AG20443 (cell line): Measurements from ENCODE around the gene GATA3.

Experiments used
- DNase-seq: peaks from one replicate; pipeline ENCODE4 v3.0.0; 2012; ENCODE audit warnings: low spot score, mixed read lengths

The GATA3 gene

DNA sequence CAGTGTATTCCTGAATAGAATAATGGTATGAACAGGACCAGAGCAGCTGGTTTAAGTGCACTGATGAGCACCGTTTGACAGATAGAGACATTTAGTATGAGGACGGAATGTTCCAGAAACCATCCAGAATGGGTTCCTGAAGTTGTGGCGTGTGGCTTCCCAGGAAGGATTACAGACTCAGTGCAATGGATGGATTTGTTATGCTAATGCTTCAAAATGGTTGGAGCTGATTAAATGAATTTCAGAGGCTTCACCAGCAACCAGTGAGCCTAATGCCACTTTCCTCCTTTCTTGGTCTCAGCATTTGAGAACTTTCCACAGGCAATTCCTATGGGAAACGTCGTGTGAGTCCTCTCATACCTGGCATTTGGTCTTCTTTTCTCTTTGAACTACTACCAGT, 9.9 kb downstream of the GATA3 start:
- no peak for DNase-seq

DNA sequence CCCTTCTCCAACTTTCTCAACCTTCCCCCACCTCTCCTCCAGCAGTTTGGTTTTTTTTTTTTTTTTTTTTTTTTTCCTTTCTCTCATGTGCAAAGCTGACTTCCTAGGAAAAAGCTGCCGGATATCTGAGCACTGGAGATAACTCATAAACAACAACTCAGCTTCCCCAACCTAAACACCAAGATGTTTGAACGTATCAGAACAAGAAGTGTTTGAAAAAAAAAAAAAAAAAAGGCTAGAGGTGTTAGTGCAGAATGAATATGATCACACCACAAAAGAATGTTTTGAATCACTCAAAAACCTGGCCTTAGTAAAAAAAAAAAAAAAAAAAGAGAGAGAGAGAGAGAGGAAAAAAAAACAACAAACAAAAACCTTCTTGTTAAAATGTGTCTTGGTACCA, 11.2 kb downstream of the GATA3 start:
- DNase-seq = no peak

DNA sequence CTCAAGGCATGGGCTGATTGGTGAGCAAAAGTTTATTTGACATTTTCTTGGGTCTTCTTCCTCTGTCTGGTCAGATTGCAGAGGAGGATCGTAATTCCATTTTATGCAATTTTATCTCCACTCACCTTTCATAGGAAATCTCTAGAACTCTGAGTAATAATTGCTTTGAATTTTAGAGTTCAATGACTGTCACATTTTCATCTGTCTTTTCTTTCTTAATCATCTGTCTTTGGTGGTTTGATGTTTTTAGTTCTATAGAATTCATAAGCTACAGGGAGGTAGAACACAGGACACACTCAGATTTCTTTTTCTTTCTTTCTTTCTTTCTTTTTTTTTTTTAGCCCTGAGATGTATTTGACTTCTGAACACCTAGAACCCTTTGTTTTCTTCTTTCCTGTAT, 11.6 kb downstream of the GATA3 start:
- DNase-seq = no peak

DNA sequence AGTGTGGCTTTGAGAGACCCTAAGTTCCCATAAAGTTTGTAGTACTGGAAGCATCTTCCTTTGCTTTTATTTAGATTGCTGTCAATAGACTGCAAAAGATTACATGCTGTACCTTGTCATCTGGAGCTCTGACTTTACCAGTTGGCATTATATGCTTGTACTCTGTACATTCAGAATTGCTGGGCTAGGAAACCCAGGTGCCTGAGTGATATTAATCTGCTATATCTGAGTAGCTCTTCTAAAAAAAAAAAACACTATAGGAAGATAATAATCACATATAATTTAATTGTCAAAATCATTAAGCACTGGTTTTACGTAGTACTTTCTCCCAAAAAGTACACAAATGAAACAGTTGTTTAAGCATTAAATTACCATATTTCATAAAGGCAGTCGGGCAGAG, 12.3 kb downstream of the GATA3 start:
- no peak for DNase-seq

DNA sequence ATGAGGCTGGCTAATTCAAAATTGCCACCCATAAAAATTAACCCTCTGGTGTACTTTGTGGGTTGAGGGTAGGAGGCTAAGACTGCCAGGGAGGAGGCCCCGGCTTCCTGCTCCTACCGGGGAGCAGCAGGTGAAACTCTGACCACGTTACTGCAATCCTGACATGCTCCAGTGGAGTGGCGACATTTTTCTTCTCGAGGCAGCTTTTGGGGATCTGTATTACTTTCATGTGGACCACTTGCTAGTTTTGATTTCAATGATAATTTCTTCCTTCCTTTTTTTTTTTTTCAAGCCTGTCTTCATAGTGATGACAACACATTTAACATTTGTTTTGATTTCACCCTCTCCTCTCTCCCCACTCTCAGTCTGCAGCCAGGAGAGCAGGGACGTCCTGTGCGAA, 14.6 kb downstream of the GATA3 start:
- DNase-seq = no peak

DNA sequence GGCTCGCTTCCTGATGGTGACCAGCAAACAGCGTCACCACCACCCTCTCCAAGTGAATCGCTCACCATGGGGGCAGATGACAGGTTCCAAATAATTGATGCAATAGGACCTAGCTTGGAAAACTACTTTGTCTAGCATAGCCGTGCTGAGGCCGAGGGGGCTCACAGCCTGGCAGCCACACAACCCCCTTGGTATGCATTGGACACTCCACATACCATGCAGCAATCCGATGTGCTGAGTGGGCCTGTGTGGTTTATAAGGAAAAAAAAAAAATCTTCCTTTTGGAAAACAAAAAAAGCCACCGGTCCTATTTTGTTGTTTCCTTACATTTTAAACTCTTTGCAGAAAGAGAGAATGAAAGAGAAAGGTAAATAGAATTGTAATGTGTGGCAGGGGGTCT, 15.1 kb downstream of the GATA3 start:
- DNase-seq = peak; percentile 67

DNA sequence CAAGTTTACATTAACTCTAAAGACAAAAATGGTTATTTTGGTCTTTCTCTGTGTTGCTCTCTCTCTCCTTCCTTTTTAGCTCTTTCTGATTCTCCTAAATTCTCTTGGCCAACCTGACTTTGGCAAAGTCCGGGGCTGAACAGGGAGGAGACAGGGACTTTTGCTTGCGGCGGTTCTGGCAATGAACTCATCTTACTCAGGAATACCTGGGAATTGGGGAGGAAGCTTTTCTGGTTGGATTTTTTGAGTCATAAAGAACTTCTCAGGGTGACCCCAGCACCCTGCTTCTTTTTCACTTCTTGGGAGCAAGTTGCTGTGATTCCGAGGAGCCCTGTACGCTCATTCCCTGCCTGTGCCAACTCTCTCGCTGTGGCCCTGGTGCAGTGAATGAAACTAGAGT, 16.0 kb downstream of the GATA3 start:
- DNase-seq = no peak

DNA sequence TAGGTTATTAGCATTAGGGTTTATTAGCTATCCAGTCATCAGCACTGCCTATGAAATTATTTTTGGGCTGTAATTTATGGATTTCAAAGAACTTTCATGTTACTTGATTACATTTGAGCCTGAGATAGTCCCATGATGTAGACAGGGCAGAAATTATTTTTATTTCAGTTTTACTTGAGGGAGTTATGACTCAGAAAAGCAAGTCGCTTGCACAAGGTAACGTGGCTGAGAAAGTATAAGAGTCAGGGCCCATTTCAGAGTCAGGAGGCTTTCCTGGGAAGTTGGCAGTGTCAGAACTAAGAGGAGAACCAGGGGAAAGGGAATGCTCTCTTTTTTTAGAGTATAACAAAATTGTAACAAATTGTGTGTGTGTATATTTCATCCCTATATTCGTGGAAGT, 16.5 kb downstream of the GATA3 start:
- DNase-seq = no peak

DNA sequence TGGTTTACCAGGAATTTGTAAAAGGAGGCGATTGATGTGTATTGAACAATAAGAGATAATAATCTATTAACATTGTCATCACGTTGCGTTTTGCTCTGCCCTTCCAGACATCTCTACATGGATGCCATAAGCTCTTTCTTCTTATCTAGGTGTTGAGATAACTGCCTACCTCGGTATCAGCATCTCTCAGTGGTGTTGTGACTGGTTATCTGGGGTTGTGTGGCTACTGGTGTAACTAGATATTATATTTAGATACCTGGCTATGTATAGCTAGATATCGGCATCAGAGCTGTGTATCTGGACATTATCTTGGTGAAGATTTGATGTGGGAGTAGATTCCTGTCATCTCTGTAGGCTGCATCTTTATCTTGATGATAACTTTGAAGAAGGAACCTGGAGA, 17.2 kb downstream of the GATA3 start:
- no peak for DNase-seq

DNA sequence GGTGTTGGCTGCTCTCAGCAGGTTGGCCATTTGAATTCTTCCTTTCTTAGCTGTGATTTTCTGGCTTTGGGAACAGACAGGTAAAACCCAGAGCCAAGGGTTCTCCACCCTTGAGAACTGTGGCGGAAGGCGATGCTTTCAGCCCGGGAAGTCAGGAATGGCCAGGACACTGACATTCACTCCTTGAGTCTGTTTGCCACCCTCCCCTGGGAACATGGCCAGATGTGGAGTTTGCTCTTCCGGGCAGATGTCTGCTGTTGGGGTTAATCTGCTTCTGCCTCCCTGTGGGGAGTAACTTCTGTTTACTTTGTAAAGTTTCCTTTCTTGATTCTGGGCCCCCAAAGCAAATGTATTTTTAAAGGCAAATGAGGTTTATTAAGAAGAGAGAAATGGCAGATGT, 17.7 kb downstream of the GATA3 start:
- no peak for DNase-seq

DNA sequence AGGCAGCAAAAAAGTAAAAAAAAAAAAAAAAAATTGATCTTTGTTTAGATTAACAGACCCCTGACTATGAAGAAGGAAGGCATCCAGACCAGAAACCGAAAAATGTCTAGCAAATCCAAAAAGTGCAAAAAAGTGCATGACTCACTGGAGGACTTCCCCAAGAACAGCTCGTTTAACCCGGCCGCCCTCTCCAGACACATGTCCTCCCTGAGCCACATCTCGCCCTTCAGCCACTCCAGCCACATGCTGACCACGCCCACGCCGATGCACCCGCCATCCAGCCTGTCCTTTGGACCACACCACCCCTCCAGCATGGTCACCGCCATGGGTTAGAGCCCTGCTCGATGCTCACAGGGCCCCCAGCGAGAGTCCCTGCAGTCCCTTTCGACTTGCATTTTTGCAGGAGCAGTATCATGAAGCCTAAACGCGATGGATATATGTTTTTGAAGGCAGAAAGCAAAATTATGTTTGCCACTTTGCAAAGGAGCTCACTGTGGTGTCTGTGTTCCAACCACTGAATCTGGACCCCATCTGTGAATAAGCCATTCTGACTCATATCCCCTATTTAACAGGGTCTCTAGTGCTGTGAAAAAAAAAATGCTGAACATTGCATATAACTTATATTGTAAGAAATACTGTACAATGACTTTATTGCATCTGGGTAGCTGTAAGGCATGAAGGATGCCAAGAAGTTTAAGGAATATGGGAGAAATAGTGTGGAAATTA, 19.4 kb downstream of the GATA3 start:
- peak; percentile 64 for DNase-seq

DNA sequence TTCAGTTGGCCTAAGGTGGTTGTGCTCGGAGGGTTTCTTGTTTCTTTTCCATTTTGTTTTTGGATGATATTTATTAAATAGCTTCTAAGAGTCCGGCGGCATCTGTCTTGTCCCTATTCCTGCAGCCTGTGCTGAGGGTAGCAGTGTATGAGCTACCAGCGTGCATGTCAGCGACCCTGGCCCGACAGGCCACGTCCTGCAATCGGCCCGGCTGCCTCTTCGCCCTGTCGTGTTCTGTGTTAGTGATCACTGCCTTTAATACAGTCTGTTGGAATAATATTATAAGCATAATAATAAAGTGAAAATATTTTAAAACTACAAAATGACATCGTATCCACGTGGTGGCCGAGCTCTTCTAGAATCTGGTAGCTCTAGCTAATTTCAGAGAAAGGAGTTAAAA, 20.4 kb downstream of the GATA3 start:
- no peak for DNase-seq

DNA sequence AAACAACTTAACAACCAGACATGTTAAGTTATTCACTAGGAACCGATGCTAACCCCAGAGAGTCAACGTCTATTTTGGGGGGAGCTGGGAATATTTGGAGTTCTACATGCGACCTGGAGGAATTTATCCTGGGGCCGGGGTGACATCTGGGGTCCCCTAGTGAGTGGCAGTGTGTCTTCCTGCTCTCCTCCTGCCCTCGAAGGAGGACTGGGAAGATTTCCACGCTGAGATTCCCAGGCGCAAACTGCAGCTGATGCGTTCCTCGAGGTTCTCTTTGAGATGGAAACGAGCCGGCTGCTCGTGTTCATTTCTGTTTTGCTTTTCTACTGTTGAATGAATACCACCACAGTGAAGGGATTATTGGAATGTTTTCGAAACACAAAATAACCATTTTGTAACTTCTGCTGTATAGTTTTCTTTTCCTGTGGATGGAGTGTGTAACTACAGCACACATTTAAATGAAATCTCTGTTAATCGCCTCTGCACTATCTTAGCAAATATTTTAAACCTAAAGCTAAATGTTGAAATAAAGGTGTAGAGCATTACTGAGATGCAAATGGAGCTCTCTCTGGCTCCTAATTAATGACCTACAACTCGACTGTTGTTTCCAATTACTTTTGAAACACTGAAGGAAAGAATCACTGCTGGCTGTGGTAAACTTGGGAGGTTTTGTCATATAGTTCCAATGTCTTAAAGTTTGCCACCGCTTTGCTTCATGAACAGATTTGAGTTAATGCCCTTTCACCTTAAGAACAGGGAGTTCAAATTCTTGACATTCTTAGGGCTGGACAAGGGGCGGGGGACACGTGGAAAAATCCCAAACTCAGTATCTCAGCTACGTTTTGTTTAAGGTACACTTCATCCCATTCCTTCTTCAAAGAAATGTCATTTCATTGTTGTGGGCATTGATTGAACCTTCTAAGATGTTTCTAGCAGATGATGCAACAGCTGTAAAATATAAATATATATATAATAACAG, 21.1 kb downstream of the GATA3 start:
- no peak for DNase-seq

DNA sequence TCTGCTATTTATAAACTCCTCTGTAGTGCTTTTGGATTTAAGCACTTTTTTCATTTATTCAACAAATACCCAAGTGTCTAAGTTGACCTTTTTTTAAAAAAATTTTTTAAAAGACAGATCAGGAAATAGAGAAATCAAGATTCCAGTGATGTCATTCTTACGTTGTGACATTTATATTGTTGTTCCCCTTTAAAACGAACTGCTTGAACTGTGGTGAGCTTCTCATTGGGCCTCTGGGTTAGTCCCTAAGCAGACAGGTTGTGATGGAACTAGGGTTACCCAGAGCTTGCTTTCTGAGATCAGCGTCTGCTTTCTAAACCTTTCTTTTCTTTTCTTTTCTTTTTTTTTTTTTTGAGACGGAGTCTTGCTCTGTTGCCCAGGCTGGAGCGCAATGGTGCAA, 22.4 kb downstream of the GATA3 start:
- DNase-seq = no peak

DNA sequence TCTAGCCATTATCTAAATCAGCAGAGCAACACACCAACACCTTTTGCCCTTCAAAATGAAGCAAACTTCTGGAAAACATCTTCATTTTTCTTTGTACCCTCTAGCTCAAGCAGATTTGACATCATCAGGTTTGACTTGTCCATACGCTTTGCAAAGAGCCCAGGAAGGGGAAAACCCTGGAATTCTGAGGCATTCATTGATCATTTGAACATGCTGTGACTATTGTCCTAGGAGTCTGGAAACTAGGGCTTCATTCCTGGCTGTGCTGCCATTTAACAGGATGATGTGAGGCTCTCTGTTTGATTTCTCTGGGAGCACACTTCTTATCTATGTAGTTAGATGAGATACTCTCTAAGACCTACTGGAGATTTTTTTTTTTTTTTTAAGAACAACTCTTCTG, 23.5 kb downstream of the GATA3 start:
- DNase-seq = no peak

DNA sequence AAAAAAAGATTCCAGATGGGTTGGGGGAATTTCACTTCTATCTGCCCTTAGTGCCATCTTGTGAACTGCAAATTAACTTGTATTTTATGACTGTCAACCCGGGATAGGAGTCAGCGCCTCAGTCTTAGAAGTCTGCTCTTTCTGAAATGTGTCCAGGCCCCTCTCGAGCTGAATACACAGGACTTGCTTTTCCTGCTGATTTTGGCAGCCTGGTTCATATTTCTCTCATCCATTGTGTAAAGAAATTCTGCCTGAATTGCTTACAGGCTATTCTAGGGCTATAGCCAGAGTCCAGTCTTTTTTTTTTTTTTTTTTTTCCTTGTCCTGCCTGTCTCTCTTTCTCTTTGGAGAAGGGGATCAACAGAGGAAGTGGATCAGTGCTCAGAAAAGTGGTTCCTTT, 24.6 kb downstream of the GATA3 start:
- no peak for DNase-seq

DNA sequence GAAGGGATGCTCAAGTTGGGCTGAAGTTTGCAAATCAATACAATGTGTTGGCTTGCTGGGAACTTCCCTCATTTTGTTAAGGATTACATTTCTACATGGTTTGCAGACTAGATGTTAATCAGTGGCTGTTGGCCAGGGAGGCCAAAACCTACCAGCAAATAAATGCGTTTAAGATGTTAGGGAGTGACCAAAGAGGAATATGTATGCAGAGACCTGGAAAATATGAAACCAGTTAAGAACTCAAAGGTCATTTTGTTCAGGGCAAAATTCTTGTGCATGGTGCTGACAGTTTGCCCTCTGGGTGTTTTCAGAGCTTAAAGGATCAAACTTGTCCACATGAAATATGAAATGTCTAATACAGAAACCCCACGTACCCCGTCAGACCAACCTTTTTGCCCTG, 30.3 kb downstream of the GATA3 start:
- DNase-seq = no peak

DNA sequence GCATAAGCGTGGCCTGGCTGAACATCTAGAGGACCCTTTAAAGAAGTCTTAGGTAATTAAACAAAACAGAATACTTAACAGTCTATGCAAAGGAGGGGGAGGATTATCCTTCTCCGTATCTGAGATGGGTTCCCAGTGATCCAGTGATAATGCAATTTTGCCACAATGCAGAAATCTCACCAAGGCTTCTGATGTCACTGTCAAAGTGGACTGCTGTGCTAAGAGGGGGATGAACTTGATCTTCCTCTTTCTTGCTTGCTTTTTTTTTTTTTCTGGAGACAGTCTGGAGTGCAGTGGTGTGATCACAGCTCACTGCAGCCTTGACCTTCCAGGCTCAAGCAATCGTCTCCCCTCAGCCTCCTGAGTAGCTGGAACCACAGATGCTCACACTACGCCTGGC, 30.8 kb downstream of the GATA3 start:
- DNase-seq = no peak

DNA sequence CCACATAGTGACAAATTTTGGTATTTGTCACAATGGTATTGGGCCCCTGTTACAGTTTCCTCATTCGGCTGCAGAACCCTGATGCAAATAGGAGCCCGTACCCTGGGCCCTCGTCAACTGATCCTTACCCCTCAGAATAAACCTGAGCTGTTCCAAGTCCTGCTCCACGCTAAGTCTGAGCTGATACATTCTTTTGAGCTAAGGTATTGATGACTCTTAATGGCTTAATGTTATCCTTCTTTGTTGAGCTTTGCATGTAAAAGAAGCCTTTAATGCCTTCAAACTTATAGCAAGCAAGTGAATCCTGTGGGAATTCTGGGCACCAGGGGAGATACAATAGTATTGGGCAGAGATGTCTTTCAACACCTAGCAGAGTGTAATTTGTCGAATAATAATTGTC, 31.8 kb downstream of the GATA3 start:
- DNase-seq = no peak

DNA sequence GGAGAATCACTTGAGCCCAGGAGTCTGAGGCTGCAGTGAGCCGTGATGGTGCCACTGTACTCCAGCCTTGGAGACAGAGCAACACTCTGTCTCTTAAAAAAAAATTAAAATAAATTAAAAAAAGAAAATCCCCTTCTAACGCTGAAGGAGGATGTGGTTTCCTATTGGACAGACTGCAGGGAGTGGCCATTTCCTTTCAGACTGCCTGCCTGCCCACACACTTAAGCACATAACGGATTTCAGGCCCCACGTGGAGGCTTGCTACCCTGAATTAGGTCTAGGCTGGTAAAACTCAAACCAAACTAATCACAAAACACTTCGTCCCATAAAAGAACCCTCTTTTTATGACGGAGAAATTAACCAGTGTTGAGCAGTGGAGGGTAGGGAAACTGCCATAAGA, 34.0 kb downstream of the GATA3 start:
- DNase-seq = no peak

DNA sequence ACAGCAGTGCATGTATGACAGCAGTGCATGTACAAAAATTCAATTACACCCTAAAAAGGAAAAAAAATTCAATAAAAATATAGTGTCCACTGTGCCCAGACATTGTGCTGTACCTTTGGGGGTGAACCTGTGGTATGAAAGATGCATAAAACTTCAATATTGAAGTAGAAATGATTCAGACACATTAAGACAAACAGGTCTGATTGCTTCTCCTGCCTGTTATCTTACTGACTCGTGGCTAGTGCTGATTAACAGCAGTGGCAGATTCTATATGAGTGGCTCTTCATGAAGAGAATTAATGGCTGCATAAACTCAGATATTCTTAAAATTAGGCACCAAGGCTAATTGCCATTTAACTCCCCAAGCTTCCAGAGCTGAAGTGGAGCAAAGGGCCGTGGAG, 37.9 kb downstream of the GATA3 start:
- no peak for DNase-seq

DNA sequence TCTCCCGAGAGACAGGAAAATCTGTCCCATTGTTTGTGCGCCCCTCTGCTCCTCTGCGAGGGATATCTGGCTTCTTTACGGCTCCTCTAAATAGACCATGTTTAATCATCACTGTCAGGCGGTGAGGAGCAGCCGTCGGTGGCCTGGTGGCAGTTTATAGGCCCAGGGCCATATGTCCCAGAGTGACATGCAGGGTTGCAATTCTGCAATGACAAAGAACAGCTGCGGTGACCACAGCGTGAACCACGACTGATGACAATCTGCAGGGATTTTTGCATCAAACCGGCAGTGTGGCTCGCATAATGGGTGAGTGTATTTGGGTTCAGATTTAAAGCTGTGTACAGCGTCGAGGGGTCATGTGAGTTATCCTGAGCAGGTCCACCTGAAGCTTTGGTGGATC, 41.5 kb downstream of the GATA3 start:
- DNase-seq = no peak

DNA sequence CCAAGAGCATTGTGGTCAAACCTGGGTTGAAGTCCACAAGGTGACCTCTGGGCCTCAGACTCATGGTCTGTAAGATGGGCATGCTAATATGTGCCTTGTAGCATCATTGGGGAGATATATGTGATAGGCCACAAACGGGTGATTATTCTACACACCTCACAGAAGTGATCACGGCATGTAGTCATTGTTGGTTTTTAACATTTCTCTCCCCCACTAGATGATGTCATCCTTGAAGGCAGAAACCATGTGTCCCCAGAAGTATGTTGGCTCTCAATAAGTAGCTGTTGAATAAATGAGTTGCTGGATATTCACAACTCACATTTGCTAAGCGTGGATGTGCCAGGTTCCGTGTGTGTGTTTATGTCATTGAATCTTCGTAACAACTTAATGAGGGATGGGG, 42.4 kb downstream of the GATA3 start:
- DNase-seq = no peak

DNA sequence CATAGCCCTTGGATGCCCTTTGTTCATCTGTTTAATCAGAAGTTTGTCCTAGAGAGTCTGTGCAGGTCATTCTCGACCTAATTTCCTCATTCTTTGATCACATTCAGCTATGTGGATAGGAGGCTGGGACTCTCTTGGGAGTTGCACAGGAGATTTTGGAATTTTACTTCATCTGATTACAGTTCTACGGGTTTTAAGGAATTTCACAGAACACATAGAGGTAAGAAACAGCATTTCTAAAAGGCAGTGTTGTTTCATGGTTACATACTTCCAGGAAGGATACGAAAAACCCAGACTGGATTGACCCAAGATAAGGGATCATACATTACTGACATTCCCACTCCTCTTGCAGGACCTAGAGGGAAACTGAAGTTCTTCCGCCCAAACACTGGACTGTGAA, 45.9 kb downstream of the GATA3 start:
- DNase-seq = no peak
